Pulmonary artery endothelial cell (primary cell): ENCODE data around the gene ENDOU. TPM values are rescaled to one million over a fixed set of nuclear protein-coding genes. Genes with fewer than 3 reads are reported as not detected.

ENCODE experiments used
- DNase-seq: peaks from one replicate; pipeline ENCODE4 v3.0.0-alpha.2; 2011; ENCODE audit warnings: low read depth, low spot score
- total RNA-seq: library from RNA; depleted of rRNA; stranded (reverse); fragments of >200 nt; gene quantifications from 2 replicates; pipeline ENCODE4 v1.2.3, GENCODE V29; 2014

Gene ENDOU, protein sequence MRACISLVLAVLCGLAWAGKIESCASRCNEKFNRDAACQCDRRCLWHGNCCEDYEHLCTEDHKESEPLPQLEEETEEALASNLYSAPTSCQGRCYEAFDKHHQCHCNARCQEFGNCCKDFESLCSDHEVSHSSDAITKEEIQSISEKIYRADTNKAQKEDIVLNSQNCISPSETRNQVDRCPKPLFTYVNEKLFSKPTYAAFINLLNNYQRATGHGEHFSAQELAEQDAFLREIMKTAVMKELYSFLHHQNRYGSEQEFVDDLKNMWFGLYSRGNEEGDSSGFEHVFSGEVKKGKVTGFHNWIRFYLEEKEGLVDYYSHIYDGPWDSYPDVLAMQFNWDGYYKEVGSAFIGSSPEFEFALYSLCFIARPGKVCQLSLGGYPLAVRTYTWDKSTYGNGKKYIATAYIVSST
- total RNA-seq: not detected in 2 replicates

DNA sequence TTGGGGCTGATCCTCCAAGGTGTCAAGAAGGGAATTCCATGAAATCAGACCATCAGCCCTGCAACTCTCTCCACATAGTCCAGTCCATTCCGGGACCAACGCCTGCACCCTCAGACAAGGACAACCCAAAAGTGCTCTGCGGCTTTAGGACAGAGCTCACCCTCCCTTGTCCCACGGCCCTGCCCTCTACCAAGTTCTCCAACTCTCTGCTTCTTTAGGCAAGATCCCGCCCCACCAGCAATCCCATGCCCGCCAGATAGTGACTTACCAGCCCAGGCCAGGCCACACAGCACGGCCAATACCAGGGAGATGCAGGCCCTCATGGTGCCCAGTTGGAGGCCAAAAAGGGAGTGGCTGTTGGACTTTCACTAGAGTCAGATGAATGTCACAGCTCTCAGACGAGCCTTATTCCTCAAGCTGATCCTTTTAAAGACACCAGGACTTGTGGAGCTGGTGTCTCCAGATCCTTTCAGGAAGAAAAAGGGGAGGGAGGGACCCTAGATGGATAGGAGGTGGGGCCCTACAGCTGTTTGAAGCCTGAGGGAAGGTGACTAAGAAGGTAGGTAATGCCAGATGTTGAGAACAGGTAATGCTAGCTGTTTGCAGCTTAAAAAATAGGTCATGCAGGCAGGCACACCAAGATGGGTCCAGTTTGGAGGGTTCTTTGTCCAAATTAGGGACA lies at the start of gene ENDOU:
TSS of gene ENDOU (minus strand) at position 400 of the 682 bp plus-strand sequence. CDS start at position 323, 77 bp downstream.
- no peak for DNase-seq

DNA sequence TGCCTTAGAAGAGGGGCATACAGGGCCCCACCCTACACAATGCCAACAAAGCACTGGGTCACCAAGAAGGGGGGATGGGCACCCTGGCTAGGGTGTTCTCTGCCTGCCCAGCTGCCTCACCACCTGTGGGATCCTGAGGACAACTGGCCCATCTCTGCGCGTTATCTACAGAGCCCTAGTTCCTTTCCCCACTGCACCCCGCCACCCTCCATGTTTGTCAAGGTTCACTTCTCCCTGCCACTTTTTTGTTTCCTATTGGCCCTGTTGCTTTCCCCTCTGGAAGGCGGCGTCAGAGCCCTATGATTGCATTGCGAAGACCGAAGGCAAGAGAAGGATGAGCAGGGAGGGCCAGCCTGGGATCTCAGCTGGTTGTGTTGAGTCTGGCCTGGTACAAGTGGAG lies 49.4 kb upstream of the ENDOU start:
- no peak for DNase-seq

DNA sequence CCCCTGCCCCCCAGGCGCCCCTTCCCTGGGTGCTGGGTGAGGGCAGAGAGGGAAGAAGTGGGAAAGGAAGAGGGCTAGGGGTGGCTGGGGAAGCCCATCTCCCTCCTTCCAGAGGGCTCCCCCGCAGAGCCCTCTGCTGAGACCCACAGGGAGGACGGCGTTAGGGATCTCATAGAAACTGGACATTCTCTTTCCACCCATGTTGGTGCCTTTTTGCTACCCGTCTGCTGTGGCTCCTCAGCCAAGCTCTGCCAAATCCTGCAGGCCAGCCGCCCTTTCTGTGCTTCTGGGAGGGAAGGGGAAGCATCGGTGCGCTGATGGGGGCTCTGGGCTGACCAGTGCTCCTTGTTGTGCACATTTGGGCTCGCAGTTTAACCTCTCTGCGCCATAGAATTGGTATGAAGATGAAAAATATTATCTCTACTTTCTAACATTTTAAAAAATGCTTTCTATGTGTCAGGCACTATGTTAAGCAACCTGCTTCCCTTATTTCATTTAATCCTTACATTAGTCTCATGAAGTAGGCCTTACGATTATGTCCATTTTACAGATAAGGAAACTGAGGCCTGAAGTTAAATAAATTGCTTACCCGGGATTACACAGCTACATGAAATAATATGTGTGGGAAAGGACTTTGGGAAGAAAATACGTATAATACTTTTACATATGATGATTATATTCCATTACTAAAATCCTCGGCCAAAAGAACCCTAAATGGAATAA lies 48.7 kb upstream of the ENDOU start:
- DNase-seq: no peak

DNA sequence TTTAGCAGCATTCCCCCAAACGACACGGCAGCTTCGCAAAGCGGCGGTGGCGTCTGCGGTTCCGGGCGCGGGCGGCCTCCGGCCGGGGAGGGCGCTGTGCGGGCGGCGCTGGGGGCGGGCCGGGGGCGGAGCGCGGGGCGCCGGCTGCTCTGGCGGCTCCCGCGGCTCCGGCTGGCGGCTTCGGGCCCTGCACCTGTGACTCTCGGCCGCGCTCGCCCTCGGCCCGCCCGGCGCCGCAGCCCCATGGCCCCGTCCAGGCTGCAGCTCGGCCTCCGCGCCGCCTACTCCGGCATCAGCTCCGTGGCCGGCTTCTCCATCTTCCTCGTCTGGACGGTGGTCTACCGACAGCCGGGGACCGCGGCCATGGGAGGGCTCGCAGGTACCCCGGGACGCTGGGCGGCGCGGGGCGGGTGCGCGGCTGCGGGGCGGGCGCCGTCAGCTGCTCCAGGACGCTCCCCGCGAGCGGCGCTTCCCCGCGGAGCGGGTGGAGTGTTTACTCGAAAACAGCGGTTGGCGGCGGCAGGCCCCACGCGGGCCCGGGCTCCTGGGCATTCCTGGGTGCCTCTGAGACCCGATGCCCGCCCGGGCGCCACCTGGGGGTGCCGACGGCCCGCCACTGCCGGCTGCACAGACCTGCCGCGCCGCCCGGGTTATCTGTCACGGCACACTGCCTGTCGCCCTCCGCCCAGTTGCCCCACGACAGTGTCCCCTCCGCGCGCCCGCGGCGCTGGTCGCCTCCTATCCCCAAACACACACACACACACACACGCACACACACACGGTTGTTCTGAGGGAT lies 48.0 kb upstream of the ENDOU start, which contains the start of gene SLC48A1:
TSS of gene SLC48A1 (plus strand) at position 177 of the 796 bp plus-strand sequence. CDS start at position 244, 67 bp downstream.
- DNase-seq: no peak

DNA sequence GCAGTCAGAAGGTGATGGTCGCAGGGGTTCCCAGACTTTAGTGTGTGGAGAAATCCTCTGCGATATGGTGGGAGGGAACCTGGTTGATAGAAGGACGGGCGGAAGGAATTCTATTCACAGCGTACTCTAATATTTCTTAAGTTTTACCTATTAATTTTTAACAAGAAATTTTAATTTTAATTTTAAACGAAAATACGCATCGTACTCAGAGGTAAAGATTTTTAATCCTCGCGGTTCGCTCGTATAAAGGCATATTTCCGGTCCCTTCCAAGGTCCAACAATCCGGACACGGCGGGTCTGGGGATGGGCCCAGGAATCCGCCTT lies 47.4 kb upstream of the ENDOU start:
- no peak for DNase-seq

DNA sequence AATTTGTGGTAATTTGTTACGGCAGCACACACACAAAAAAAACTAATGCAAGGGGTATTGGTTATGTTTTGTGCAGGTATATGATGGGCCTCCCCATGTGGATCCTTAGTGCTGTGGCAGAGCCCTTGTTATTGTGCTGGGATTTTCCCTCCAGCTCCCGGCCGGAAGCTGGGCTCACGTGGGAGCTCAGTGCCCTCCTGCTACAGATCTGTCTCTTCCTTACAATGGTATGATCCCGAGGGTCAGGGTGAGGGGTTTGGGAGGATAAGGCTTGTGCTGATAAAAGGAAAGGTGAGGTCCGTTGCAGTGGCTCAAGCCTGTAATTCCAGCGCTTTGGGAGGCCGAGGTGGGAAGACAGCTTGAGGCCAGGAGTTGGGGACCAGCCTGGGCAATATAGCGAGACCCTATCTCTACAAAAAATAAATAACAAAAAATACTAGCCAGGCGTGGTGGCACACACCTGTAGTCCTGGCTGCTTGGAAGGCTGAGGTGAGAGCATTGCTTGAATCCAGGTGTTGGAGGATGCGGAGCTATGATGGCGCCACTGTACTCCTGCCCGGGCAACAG lies 46.9 kb upstream of the ENDOU start:
- no peak for DNase-seq

DNA sequence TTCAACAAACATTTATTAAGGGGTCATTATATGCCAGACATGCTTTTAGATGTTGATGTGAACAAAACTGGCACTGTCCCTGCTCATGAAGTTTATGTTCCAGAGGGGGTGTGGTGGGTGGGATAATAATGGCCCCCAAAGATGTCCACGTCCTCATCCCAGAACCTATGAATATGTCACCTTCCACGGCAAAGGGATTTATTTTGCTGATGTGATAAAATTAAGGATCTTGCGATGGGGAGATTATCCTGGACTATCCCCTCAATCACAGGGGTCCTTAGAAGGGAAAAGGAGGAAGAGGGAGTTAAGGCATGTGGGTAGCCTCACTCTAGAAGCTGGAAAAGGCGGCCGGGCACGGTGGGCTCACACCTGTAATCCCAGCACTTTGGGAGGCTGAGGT lies 46.0 kb upstream of the ENDOU start:
- no peak for DNase-seq

DNA sequence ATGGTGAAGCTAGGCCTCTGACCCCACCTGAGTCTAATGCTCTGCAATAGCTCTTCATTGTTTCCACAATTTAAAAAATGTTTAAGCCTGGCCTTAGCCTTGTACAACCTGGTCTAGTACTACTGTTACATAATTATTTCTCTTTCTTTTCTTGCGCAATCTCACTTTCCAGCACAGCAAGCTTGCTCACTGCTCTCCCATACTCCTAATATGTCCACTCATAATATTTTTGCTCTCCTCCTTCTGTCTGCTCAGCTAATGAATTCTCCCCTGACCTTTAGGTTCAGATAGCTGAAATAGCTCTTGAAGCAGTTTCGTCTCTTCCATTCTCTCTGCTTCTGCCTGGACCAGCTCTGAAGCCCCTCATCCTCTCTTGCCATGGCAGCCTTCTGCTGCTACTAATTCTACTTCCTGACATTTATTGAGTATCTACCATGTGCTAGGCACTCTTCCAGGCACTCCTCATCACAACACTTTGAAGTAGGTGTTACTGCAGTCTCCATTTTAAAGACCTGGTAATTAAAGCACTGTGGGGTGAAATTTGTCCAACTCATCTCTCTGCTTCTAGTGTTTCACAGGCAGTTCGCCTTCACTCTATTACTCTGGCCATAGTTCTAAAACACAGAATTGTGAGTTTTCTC lies 44.9 kb upstream of the ENDOU start:
- DNase-seq: no peak

DNA sequence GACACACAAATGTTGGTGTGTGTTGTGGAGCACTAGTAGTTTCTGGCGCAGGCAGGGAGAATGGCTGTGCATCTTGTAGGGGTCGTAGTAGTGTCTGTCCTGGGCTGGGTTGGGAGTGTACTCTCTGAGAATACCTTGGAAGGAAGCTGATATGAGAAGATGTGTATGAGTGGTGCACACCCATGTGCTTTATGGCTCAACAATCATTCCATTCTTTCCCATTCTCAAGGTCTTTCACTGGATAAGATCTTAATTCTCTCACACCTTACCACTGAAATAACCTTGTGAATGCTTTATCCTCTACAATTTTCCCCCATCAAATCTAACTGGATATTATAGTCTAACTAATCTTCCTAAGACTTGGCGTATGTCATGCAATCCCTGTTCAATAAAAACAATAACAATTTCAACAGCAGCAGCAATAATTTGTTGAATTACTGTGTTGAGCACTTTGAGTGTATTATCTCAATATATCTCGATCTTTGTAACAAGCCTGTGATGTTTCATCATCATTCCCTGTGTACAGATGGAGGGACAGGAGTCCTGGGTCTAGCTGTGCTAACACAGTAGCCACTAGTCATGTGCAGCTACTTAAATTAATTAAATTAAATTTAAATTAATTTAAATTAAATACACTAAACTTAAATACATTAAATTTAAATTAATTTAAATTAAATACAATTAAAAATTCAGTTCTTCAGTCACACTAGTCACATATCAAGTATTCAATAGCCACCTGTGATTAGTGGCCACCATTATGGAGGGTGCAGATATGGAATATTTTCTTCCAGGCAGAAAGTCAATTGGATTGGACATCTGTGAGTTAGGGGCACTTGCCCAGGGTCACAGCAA lies 44.2 kb upstream of the ENDOU start:
- no peak for DNase-seq

DNA sequence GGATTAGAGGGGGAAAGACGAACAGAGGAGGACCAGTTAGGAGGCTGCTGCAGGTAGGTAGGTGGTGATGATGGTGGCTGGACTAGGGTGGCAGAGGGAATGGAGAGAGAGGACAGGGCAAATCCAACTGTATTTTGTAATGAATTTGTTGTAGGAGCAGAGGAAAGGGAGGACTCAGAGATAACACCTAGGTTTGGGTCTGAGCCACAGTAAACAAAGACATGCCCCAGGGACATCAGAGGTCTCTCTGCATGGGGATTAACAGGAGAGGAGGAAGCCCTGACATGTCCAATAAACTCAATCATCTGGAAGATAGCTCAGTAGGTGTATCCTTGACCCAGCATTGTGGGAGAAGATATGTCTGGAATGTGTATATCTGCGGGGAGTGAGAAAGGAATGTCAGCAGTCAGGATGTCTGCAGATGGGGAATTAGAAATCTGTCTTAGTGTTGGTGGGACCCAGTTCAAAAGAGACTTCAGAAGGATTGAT lies 43.1 kb upstream of the ENDOU start:
- DNase-seq: no peak

DNA sequence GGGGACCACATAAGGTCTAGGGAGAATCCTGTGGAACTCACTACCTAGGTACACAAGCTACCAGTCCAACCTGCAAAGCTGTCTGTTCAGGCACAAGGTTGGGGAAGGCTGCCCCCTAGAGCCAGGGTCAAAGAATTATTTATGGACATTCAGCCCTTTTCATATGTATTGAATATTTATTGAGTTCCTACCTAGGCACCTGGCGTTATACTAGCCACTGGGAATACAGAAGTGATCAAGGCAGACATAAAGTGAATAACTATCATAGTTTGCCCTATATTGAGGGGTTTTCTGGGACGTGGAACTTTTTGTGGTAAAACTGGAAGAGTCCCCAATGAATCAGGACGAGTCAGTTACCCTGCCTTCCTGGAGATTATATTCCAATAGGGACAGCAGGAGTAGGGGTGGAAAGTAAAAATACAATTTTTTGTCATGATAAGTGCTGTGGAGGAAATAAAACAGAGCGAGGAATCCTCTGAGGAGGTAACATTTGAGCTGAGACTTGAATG lies 42.0 kb upstream of the ENDOU start:
- no peak for DNase-seq

DNA sequence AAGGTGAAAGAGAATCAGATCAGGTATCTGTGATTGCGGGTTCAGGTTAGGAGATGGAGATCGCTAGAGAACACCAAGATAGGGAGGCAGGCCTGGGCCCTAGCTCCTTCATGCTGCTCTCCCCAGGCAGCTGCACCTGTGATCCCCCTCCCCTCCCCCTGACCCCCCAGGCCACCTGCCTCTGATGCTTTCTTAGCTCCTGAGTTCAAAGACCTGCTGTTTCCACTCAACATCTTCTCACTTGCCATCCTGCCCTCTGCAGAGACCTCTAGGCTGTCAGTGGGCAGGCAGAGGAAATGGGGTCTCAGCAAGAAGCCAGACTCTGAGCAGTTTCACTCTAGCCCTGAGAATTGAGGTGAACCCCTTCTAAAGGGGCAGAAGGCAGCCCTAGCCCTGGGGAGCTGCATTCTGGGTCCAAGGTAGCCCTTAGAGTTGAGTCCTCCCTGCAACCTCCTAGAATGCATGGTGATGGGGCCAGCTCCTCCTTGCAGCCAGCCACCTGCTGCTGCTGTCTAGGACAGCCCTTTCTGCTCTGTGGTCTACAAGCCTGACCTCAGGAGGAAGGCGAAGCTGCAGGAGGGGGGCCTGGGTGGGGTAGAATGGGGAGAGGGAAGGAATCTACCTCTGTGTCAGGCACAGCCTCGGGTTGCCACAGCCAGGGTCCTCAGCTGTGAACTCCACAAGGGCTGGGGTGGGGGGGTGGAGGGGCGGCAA lies 41.4 kb upstream of the ENDOU start:
- no peak for DNase-seq

DNA sequence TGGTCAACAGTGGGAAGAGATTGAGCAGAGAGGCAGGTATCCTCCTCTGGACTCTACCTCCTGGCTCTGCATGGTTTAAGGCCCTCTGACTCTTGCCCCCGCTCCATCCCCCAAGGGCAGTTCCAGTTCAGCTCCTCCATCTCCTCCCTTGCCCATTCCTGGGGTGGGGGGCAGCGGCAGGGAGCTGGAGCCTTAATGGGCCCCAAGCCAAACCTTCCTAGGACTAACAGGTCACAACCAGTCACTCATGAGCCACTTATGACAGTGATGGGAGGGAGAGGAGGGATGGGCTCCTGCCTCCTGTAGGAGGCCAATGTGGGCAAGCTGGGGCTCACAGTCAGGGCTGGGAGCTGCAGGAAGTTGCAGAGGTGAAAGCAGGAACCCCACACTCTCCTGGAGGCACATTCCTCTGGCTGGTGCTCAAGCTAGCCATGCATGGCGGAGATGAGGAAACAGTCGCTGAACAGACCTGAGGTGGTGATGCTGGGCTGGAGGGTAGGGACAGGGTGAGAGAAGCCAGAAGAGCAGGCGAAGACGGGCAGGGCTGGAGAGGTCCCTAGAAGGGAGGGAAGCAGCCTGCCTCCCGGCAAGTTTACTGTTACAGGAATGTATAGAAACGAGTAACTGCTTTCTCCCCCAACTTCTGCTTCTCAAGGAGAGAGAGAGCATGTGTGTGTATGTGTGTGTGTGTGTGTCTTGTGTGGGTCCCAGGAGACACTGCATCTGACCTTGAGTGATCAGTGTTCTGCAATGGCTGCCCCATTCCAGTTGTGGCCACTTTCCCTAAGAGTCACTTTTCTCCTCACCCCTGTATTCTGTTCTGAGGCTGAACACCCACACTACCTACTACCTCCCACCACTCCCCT lies 38.4 kb upstream of the ENDOU start:
- DNase-seq: no peak

DNA sequence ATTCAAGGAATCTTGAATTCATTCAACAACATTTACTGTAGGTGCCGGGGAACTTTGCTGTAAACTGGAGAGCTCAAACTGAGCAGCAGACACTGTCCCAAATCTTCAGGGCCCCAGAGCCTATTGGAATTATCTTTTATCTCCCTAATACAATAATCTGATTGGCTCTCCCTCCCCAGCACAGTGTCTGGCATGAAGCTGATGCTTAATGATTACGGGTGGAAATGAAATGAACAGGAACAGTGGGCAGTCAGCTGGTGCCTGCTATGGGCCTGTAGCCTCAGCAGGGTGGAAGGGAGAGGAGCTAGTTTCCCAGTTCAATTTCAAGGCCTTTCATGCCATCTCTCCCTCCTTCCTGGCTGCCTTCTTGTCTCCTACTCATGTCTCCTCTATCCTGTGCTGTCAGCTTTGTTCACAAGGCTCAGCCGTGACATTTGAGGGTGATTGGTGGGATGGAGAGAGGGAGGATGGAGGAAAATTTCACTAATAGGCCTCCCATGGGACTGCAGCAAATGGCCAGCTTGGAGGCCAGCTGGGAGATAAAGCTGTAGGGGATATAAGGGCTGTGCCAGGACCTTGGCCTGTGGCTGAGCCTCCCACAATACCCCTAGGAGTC lies 37.7 kb upstream of the ENDOU start:
- DNase-seq: no peak

DNA sequence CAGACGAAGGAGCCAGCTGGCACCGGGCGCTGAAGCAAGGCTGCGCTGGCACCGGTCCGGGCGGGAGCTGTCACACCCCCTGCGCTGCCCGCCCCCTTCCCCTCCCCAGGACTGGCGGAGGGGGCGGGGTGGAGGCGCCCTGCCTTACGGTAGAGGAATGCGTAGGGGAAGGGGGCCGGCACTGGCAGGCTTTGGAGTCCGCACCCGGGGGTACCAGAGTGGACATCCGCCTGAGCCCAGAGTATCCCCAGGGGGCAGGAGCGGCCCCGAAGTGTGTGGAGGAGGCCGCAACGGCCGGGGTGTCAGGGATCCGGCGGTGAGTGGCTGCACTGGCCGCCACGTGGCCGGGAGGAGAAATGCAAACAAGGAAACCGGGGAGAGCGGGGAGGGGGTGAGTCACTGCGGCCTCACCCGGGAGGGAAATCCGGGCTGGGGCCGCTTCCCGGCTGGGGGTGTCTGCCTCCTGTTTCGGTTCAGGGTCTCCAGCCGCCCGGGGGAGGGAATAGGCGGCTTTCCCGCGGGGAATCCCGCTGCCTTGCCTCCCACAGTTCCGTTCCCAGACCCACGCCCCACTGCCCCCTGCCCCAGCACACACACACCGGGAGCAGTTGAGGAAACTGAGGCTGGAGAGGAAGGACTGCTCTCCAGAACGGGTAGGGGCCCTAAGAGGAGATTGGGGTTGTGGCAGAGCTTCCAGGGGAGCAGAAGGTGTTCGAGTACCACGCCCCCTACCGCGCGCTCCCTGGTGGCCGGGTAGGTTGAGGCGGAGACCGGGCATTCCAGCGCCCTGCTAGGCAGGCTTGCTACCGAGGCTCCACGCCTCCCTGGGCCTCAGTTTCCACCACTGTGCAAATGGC lies 33.8 kb upstream of the ENDOU start, which contains the start of gene RAPGEF3:
TSS of gene RAPGEF3 (minus strand) at position 47 of the 857 bp plus-strand sequence. CDS start 324 bp downstream, outside the sequence.
- peak; percentile 69 for DNase-seq

DNA sequence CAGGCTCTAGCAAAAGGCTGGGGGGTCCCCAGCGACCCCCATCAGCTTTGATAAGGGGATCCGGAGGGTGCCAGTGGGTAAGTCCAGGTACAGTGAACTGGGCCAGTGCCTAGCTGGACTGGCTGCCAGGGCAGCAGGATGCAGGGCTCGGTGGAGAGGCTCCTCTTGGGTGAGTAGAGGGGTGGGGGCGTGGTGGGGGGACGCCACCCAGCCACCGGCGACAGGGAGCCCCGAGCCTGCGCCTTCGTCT lies 33.2 kb upstream of the ENDOU start:
- no peak for DNase-seq
